Globus pallidus (tissue), 1 donor: ENCODE data around the gene OTOL1.

ENCODE experiments used
- DNase-seq: peaks from one replicate; pipeline ENCODE4 v3.0.0-alpha.2; 2015; ENCODE audit warnings: low spot score

OTOL1 gene

DNA sequence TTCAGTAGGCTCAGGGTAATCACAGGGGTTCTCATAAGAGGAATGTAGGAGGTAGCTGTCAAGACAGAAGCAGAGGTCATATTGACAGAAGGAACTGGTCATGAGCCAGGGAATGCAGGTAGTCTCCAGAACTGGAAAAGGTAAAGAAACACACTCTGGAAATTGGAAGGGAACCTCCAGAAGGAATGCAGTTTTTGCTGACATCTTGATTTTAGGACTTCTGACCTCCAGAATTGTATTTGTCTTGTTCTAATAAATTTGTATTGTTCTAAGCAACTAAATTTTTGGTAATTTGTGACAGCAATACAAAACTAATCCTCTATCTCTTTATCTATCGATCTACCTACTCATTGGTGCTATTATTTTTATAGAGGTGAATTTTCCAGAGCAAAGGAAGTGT lies 49.2 kb downstream of the OTOL1 start:
- DNase-seq, result no peak

DNA sequence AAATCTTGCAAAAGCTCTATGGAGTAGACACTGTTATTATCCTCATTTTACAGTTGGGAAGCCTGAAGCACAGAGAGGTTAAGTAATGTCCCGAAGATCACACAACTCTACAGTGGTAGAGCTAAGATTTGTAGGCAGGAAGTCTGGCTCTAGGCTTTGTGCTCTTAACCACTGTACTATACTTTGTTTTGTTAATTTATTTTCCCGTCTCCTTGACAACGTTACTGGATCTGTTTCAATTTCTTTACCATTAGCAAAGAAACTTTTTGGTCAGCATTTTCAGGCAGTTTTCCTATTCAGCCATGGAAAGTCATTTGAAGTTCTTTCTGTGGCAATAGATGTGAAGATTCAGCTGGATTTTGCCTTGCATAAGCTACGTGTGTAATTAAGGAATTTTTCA lies 51.7 kb downstream of the OTOL1 start:
- DNase-seq, result no peak

DNA sequence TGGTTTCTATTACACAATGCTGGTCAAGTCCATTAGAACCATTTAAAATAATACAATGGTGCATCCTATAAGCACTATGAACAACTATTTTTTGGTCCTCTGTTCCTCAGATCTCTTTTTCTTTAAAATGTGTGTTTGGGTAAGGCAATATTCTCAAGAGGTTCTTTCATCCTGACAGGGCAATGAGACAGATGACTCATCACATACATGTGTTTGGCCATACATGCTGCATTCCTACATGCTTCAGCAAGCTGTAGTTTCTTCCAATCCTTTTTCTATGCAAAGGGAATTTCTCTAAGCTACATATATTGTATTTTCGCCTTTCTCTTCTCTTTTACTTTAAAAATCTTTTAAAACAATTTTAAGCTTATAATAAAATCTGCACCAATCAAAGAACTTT lies 52.7 kb downstream of the OTOL1 start:
- no peak for DNase-seq

DNA sequence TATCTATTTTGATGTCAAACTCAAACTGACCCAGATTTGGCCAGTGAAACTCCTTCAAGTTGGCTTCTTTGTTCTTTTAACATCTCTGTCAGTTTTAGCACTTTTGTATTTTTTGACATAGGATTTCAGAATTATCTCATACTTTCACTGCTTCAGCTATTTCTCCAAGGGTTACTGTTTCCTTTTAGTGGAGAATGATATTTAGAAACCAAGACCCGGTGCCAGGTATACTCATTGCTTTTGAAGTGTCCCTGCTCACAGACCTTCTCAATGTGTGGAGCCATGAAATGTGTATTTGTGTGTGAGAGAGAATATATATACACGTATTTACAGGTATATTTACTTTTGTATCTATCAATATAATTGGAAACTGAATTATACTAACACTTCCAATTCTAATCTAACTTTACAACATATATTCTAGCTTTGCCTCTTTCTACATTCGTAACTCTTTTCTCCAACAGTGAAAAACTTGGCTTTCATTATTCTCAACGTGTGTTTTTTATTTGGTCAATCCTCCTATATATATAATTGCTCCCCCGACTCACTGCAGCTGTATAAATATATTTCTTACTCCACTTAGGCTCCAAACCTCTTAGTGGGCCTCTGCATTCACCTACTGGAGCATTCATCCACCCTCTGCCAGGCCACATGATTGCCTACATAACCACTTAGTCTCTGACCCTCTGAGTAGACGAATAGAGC lies 54.0 kb downstream of the OTOL1 start:
- no peak for DNase-seq

DNA sequence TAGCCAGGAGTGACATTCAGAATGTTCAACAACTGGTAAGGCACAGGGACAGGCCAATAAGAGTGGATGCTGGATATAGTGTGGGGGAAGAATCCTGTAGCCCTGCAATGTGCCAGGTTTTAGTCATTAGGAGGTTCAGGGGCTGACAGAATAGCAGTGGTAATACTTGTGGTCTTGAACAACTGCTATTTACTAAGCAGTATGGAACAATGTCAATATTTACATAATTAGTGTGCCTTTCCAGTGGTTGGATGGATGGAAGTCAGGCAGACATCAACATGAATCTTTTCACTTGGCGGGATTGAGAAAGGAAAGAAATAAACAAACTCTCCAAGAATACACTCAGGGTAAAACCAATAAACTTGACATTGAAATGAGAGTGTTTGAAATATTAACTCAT lies 55.1 kb downstream of the OTOL1 start:
- DNase-seq, result no peak

DNA sequence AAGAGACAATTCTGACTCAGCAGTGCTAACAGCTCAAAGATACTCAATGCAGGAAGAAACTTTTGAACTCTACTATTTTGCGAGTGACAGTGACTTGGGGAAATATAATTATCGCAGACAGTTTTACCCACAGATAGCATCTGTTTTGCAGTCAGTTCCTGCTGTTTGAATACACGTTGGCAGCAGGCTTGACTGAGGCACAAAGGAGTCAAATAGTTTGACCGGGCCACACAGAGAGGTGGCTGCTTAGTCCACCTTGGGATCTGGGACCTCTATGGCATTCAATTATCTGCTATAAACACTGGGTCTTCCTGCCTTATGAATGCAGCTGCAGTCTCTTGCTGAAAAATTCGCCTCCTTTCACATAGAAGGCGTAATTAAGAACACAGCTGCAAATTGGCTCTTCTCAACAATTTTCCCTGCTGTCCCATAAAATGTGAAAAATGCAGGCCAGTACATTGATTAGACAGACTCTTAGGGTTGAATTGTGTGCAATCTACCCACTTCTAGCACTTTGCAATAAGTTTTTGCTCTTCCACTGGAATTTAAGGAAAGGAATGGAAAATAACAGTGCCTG lies 56.5 kb downstream of the OTOL1 start:
- DNase-seq, result no peak
